ENCODE results near the gene BTN1A1.

BTN1A1 gene

DNA sequence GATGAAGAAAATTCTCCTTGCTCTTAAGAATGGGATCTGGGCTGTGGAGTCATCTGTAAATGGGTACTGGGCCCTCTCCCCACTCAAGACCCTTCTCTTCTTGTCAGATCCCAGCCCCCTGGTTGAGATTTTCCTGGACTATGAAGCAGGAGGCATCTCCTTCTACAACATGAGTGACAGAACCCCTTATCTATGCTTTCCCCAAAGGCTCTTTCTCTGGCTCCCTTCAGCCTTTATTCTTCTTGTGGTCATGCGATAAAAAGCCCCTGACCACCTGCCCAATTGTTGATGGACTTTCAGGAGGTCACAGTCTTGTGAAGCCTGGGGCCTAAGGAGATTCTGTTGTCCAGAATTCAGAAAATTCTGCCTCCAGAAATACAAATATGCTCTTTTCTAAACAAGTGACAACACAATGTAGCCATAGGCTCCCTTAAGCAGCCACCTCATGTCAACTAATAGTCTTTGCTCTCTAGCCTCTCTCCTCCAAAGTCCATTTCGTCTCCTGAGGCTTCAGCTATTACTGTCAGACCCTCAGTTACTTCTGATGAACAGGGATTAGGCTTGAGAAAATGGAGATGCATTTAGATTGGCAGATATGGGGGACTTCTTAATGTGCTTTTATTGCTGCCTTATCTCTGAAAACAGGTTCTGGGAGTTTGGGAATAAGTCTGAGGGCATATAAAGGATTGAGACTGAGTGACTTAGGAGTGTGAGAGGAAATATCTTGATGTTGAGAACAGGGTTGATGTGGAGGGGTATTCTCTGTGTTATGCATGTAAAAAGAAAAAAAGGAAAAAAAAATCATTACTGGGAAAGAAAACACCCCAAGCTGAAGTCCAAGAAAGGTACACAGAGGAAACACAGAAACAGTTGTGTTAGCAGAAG lies 21.8 kb upstream of the BTN1A1 start:
- Histone ChIP-seq H3K9ac (ENCODE audit: low read depth, low read length) (no peak overlapping the region), H3K36me3 (ENCODE audit: insufficient read depth, low read depth, low read length) (no peaks in the 10 kb centered on the region), H3K4me1 (ENCODE audit: insufficient read depth, low read length) (peaks cover 19% of the 10 kb centered on the region), H3K27ac (ENCODE audit: low read length) (no peak overlapping the region), H3K4me3 (ENCODE audit: low read length) (no peak overlapping the region), H3K9me3 (ENCODE audit: insufficient read depth, low read depth, low read length) (no peaks in the 10 kb centered on the region; the same call in 1 of the 2 replicates), H3K27me3 (ENCODE audit: insufficient read depth, low read length) (no peaks in the 10 kb centered on the region)

GRCh38 chr6:26478985-26479278 lies 21.2 kb upstream of the BTN1A1 start:
- H3K36me3 ChIP-seq (ENCODE audit: insufficient read depth, low read depth, low read length) = no peaks in the 10 kb centered on the region
- H3K27ac ChIP-seq (ENCODE audit: low read length) = no peak overlapping the region
- no peaks in the 10 kb centered on the region; the same call in 1 of the 2 replicates for H3K9me3 ChIP-seq (ENCODE audit: insufficient read depth, low read depth, low read length)
- no peaks in the 10 kb centered on the region for H3K27me3 ChIP-seq (ENCODE audit: insufficient read depth, low read length)
- no peak overlapping the region for H3K9ac ChIP-seq (ENCODE audit: low read depth, low read length)
- H3K4me3 ChIP-seq (ENCODE audit: low read length) = no peak overlapping the region
- H3K4me1 ChIP-seq (ENCODE audit: insufficient read depth, low read length) = peaks cover 19% of the 10 kb centered on the region

- H3K27ac ChIP-seq (ENCODE audit: low read length) = no peak overlapping the region
- H3K36me3 ChIP-seq (ENCODE audit: insufficient read depth, low read depth, low read length) = no peaks in the 10 kb centered on the region
- no peak overlapping the region for H3K4me3 ChIP-seq (ENCODE audit: low read length)
- no peaks in the 10 kb centered on the region for H3K4me1 ChIP-seq (ENCODE audit: insufficient read depth, low read length)
- no peak overlapping the region for H3K9ac ChIP-seq (ENCODE audit: low read depth, low read length)
- H3K9me3 ChIP-seq (ENCODE audit: insufficient read depth, low read depth, low read length) = no peaks in the 10 kb centered on the region; the same call in 1 of the 2 replicates
- H3K27me3 ChIP-seq (ENCODE audit: insufficient read depth, low read length) = no peaks in the 10 kb centered on the region
Observed at GRCh38 chr6:26482338-26482737, 17.8 kb upstream of the BTN1A1 start.

DNA sequence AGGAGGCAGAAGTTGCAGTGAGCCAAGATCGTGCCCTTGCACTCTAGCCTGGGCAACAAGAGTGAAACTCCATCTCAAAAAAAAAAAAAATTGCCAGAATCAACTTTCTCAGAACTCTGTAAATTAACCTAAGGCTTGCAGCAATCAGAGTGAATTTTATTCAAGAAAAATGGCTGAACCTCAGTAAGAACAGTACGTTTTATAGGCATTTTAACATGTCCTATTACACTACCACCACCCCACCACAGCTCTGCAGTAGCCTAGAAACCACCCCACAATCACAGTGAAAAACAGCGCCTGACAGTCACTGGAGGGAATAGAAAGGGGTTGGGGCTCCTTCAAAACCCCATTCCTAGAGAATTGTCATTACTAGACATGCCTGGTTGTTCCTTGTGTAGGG lies 16.4 kb upstream of the BTN1A1 start:
- Histone ChIP-seq H3K27ac (ENCODE audit: low read length) (no peak overlapping the region), H3K4me3 (ENCODE audit: low read length) (no peak overlapping the region), H3K36me3 (ENCODE audit: insufficient read depth, low read depth, low read length) (no peaks in the 10 kb centered on the region), H3K4me1 (ENCODE audit: insufficient read depth, low read length) (no peaks in the 10 kb centered on the region), H3K9ac (ENCODE audit: low read depth, low read length) (no peak overlapping the region), H3K27me3 (ENCODE audit: insufficient read depth, low read length) (no peaks in the 10 kb centered on the region), H3K9me3 (ENCODE audit: insufficient read depth, low read depth, low read length) (no peaks in the 10 kb centered on the region; the same call in 1 of the 2 replicates)

DNA sequence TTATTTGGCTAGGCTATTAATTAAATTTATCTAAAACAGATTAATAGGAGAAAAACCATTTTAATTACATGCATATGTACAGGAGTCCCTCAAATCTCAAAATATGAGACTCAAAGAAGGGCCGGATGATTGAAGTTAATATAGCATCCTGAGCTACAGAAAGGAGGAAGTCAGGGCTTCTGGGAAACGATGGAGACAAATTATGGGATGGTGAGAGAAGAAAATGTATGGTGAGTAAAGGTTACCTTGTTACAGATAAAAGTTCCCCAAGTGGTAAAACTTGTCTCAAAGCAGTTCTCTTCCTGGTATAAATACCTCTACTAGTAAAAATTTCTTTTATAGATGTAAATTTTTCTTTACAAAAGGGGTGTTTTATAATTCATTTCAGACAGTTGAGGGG lies 15.9 kb upstream of the BTN1A1 start:
- H3K9ac ChIP-seq (ENCODE audit: low read depth, low read length) = no peak overlapping the region
- no peaks in the 10 kb centered on the region for H3K36me3 ChIP-seq (ENCODE audit: insufficient read depth, low read depth, low read length)
- no peaks in the 10 kb centered on the region; the same call in 1 of the 2 replicates for H3K9me3 ChIP-seq (ENCODE audit: insufficient read depth, low read depth, low read length)
- no peak overlapping the region for H3K27ac ChIP-seq (ENCODE audit: low read length)
- H3K4me3 ChIP-seq (ENCODE audit: low read length) = no peak overlapping the region
- no peaks in the 10 kb centered on the region for H3K27me3 ChIP-seq (ENCODE audit: insufficient read depth, low read length)
- no peaks in the 10 kb centered on the region for H3K4me1 ChIP-seq (ENCODE audit: insufficient read depth, low read length)

GRCh38 chr6:26485112-26485780 lies 14.9 kb upstream of the BTN1A1 start:
- Histone ChIP-seq H3K4me1 (ENCODE audit: insufficient read depth, low read length) (no peaks in the 10 kb centered on the region), H3K36me3 (ENCODE audit: insufficient read depth, low read depth, low read length) (no peaks in the 10 kb centered on the region), H3K27ac (ENCODE audit: low read length) (no peak overlapping the region), H3K9me3 (ENCODE audit: insufficient read depth, low read depth, low read length) (no peaks in the 10 kb centered on the region; the same call in 1 of the 2 replicates), H3K27me3 (ENCODE audit: insufficient read depth, low read length) (no peaks in the 10 kb centered on the region), H3K9ac (ENCODE audit: low read depth, low read length) (no peak overlapping the region), H3K4me3 (ENCODE audit: low read length) (no peak overlapping the region)

- H3K4me1 ChIP-seq (ENCODE audit: insufficient read depth, low read length) = no peaks in the 10 kb centered on the region
- H3K36me3 ChIP-seq (ENCODE audit: insufficient read depth, low read depth, low read length) = no peaks in the 10 kb centered on the region
- H3K4me3 ChIP-seq (ENCODE audit: low read length) = no peak overlapping the region
- H3K27ac ChIP-seq (ENCODE audit: low read length) = no peak overlapping the region
- no peaks in the 10 kb centered on the region for H3K9me3 ChIP-seq (ENCODE audit: insufficient read depth, low read depth, low read length)
- no peak overlapping the region for H3K9ac ChIP-seq (ENCODE audit: low read depth, low read length)
- no peaks in the 10 kb centered on the region for H3K27me3 ChIP-seq (ENCODE audit: insufficient read depth, low read length)
Observed at GRCh38 chr6:26486358-26486757, 13.7 kb upstream of the BTN1A1 start.

GRCh38 chr6:26487466-26487865 lies 12.6 kb upstream of the BTN1A1 start:
- Histone ChIP-seq H3K27ac (ENCODE audit: low read length) (no peak overlapping the region), H3K4me3 (ENCODE audit: low read length) (no peak overlapping the region), H3K36me3 (ENCODE audit: insufficient read depth, low read depth, low read length) (no peaks in the 10 kb centered on the region), H3K9ac (ENCODE audit: low read depth, low read length) (no peak overlapping the region), H3K4me1 (ENCODE audit: insufficient read depth, low read length) (no peaks in the 10 kb centered on the region), H3K9me3 (ENCODE audit: insufficient read depth, low read depth, low read length) (no peaks in the 10 kb centered on the region), H3K27me3 (ENCODE audit: insufficient read depth, low read length) (no peaks in the 10 kb centered on the region)

- H3K9ac ChIP-seq (ENCODE audit: low read depth, low read length) = no peak overlapping the region
- H3K4me1 ChIP-seq (ENCODE audit: insufficient read depth, low read length) = no peaks in the 10 kb centered on the region
- no peak overlapping the region for H3K4me3 ChIP-seq (ENCODE audit: low read length)
- H3K27me3 ChIP-seq (ENCODE audit: insufficient read depth, low read length) = no peaks in the 10 kb centered on the region
- no peaks in the 10 kb centered on the region for H3K36me3 ChIP-seq (ENCODE audit: insufficient read depth, low read depth, low read length)
- no peaks in the 10 kb centered on the region for H3K9me3 ChIP-seq (ENCODE audit: insufficient read depth, low read depth, low read length)
- no peak overlapping the region for H3K27ac ChIP-seq (ENCODE audit: low read length)
Observed at GRCh38 chr6:26489996-26490964, 9.8 kb upstream of the BTN1A1 start.

- Histone ChIP-seq H3K27ac (ENCODE audit: low read length) (no peak overlapping the region), H3K4me3 (ENCODE audit: low read length) (no peak overlapping the region), H3K36me3 (ENCODE audit: insufficient read depth, low read depth, low read length) (no peaks in the 10 kb centered on the region), H3K27me3 (ENCODE audit: insufficient read depth, low read length) (no peaks in the 10 kb centered on the region), H3K9me3 (ENCODE audit: insufficient read depth, low read depth, low read length) (no peaks in the 10 kb centered on the region), H3K4me1 (ENCODE audit: insufficient read depth, low read length) (no peaks in the 10 kb centered on the region), H3K9ac (ENCODE audit: low read depth, low read length) (no peak overlapping the region)
Observed at GRCh38 chr6:26491604-26492003, 8.5 kb upstream of the BTN1A1 start.

- H3K27me3 ChIP-seq (ENCODE audit: insufficient read depth, low read length) = no peaks in the 10 kb centered on the region
- H3K27ac ChIP-seq (ENCODE audit: low read length) = no peak overlapping the region
- H3K9me3 ChIP-seq (ENCODE audit: insufficient read depth, low read depth, low read length) = no peaks in the 10 kb centered on the region
- no peak overlapping the region for H3K4me3 ChIP-seq (ENCODE audit: low read length)
- H3K4me1 ChIP-seq (ENCODE audit: insufficient read depth, low read length) = no peaks in the 10 kb centered on the region
- no peak overlapping the region for H3K9ac ChIP-seq (ENCODE audit: low read depth, low read length)
- no peaks in the 10 kb centered on the region for H3K36me3 ChIP-seq (ENCODE audit: insufficient read depth, low read depth, low read length)
Observed at GRCh38 chr6:26493258-26493657, 6.8 kb upstream of the BTN1A1 start.

All from iPS-20b (cell line).